Measurements from ENCODE around the gene PCDH9. TPM values are rescaled to one million over a fixed set of nuclear protein-coding genes. Genes with fewer than 3 reads are reported as not detected.
A peak's percentile ranks its signal among the peaks of the same experiment; 100 is the strongest.
"Not testable (repeated sequence)": the region's sequence is repeated elsewhere in the genome, so short reads cannot be mapped to it uniquely, and the experiment has no call there.

The PCDH9 gene
- total RNA-seq, 1 donor from 2014 or later, result 4.2 TPM

GRCh38 chr13:67134417-67135129 lies 95.6 kb downstream of the PCDH9 start:
- DNase-seq (ENCODE audit: low spot score), result no peak

GRCh38 chr13:67133476-67133875 lies 96.7 kb downstream of the PCDH9 start:
- no peak for DNase-seq (ENCODE audit: low spot score)

GRCh38 chr13:67131393-67131792 lies 98.7 kb downstream of the PCDH9 start:
- DNase-seq (ENCODE audit: low spot score), result no peak

- no peak for DNase-seq (ENCODE audit: low spot score)
These were observed 99.7 kb downstream of the PCDH9 start for GRCh38 chr13:67130444-67130843.

GRCh38 chr13:67128136-67128535 lies 102.0 kb downstream of the PCDH9 start:
- no peak for DNase-seq (ENCODE audit: low spot score)

- DNase-seq (ENCODE audit: low spot score), result no peak
These were observed 104.5 kb downstream of the PCDH9 start for GRCh38 chr13:67125681-67126080.

GRCh38 chr13:67123165-67123564 lies 107.0 kb downstream of the PCDH9 start:
- DNase-seq (ENCODE audit: low spot score), result no peak

- no peak for DNase-seq (ENCODE audit: low spot score)
These were observed 107.9 kb downstream of the PCDH9 start for GRCh38 chr13:67122251-67122650.

GRCh38 chr13:67120872-67121531 lies 109.1 kb downstream of the PCDH9 start:
- DNase-seq (ENCODE audit: low spot score), result no peak

GRCh38 chr13:67119481-67119894 lies 110.6 kb downstream of the PCDH9 start:
- no peak for DNase-seq (ENCODE audit: low spot score)

GRCh38 chr13:67118277-67118676 lies 111.9 kb downstream of the PCDH9 start:
- no peak for DNase-seq (ENCODE audit: low spot score)

GRCh38 chr13:67117010-67117550 lies 113.1 kb downstream of the PCDH9 start:
- DNase-seq (ENCODE audit: low spot score), result no peak

GRCh38 chr13:67107979-67108378 lies 122.2 kb downstream of the PCDH9 start:
- DNase-seq (ENCODE audit: low spot score), result no peak

GRCh38 chr13:67106502-67107057 lies 123.6 kb downstream of the PCDH9 start:
- DNase-seq (ENCODE audit: low spot score), result peak; percentile 88

- no peak for DNase-seq (ENCODE audit: low spot score)
These were observed 128.2 kb downstream of the PCDH9 start for GRCh38 chr13:67101730-67102467.

- no peak for DNase-seq (ENCODE audit: low spot score)
These were observed 129.4 kb downstream of the PCDH9 start for GRCh38 chr13:67100730-67101129.

- DNase-seq (ENCODE audit: low spot score), result no peak
These were observed 130.6 kb downstream of the PCDH9 start for GRCh38 chr13:67099494-67099893.

- DNase-seq (ENCODE audit: low spot score), result no peak
These were observed 132.2 kb downstream of the PCDH9 start for GRCh38 chr13:67097892-67098452.

- DNase-seq (ENCODE audit: low spot score), result not testable (repeated sequence)
These were observed 133.2 kb downstream of the PCDH9 start for GRCh38 chr13:67096893-67097292.

GRCh38 chr13:67096418-67096817 lies 133.7 kb downstream of the PCDH9 start:
- DNase-seq (ENCODE audit: low spot score), result no peak

- DNase-seq (ENCODE audit: low spot score), result no peak
These were observed 134.5 kb downstream of the PCDH9 start for GRCh38 chr13:67095621-67096020.
